GM12891 (cell line): ENCODE data around the gene ATAD2B.

Source experiments
- PAX5 ChIP-seq: IDR thresholded peaks from 2 replicates; pipeline ENCODE4 v1.6.1; 2011; ENCODE audit warnings: low read length, moderate library complexity, mild to moderate bottlenecking; ENCODE audit not compliant: insufficient read depth, severe bottlenecking
- POLR2A ChIP-seq: IDR thresholded peaks from 2 replicates; pipeline ENCODE4 v1.6.1; 2011; ENCODE audit warnings: low read depth, low read length, control low read depth
- POLR2AphosphoS5 ChIP-seq: IDR thresholded peaks from 2 replicates; pipeline ENCODE4 v1.6.1; 2011; ENCODE audit warnings: low read depth, low read length, control low read depth
- TAF1 ChIP-seq: IDR thresholded peaks from 2 replicates; pipeline ENCODE4 v1.6.1; 2011; ENCODE audit warnings: low read depth, low read length, control low read depth

- no peak for TF ChIP-seq POLR2A
- TF ChIP-seq TAF1, result no peak
- no peak for TF ChIP-seq POLR2AphosphoS5
- TF ChIP-seq PAX5, result no peak
Measured at GRCh38 chr2:23803264-23803964, 123.5 kb downstream of the ATAD2B start.
